ENCODE measurements around the gene CDKN1B.

DNA sequence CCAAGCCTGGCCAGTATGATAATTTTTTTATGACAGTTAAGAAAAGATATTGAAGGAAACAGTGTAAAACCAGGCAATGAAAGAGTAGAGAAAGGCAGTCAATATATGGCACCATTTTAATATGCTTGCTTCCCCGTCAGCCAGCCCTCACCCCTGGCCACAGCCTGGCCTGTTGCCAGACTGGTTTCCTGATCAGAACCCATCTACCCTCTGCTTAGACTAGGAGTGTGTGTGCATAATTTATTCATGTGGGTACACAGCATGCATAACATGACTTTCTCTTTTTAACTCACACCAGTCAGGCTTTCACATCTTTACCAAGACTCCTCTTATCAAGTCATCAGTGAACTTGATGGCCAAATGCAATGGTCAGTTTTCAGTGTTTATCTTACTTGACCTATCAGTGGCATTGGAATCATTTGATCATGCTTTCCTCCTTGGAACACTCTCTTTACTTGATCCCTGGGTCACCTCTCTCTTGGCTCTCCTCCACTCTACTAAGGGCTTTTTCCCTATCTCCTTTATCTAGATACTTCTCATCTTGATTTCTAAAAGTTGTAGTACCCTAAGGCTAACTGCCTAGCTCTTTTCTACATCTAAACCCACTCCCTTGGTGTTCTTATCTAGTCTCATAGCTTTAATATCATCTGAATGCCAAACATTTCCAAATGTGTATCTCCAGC lies 11.2 kb upstream of the CDKN1B start:
- no peak for TF ChIP-seq POLR2AphosphoS5 (IDR thresholded peaks at IDR 0.05)
- TF ChIP-seq CTCF (IDR thresholded peaks at IDR 0.05): no peak

All from breast epithelium (tissue), 3 donors.